Effector memory CD4-positive, alpha-beta T cell (primary cell): ENCODE data around the gene MTR.

Experiments used
- DNase-seq, 3 donors: peaks; one replicate each; pipeline ENCODE4 v3.0.0-alpha.2; 2020
- H3K27ac ChIP-seq: 2 replicates; pipeline ENCODE4 v1.7.0; 2013; ENCODE audit warnings: mild to moderate bottlenecking, low read length, moderate library complexity; ENCODE audit not compliant: insufficient read depth, poor library complexity, severe bottlenecking
- H3K27me3 ChIP-seq: replicated peaks from 2 replicates; pipeline ENCODE4 v1.7.0; 2013; ENCODE audit warnings: mild to moderate bottlenecking, low read length; ENCODE audit not compliant: insufficient read depth, control insufficient read depth, poor library complexity, severe bottlenecking
- H3K36me3 ChIP-seq: 2 replicates; pipeline ENCODE4 v1.7.0; 2013; ENCODE audit warnings: mild to moderate bottlenecking, low read length, moderate library complexity; ENCODE audit not compliant: control insufficient read depth, insufficient read depth
- H3K4me1 ChIP-seq: 2 replicates; pipeline ENCODE4 v1.7.0; 2013; ENCODE audit warnings: low read length, mild to moderate bottlenecking; ENCODE audit not compliant: control insufficient read depth, insufficient read depth, poor library complexity, severe bottlenecking
- H3K4me3 ChIP-seq: 2 replicates; pipeline ENCODE4 v1.7.0; 2013; ENCODE audit warnings: low read length, low read depth, mild to moderate bottlenecking; ENCODE audit not compliant: insufficient read depth, poor library complexity, severe bottlenecking
- H3K9me3 ChIP-seq: 2 replicates; pipeline ENCODE4 v1.7.0; 2013; ENCODE audit warnings: mild to moderate bottlenecking, low read length, moderate library complexity; ENCODE audit not compliant: control insufficient read depth
- total RNA-seq, 3 donors: gene quantifications; one replicate each; lab custom pipeline; 2026; lab: John Stamatoyannopoulos, UW

The MTR gene
- total RNA-seq = 119 to 158 (median 141) reads per million in 3 donors

DNA sequence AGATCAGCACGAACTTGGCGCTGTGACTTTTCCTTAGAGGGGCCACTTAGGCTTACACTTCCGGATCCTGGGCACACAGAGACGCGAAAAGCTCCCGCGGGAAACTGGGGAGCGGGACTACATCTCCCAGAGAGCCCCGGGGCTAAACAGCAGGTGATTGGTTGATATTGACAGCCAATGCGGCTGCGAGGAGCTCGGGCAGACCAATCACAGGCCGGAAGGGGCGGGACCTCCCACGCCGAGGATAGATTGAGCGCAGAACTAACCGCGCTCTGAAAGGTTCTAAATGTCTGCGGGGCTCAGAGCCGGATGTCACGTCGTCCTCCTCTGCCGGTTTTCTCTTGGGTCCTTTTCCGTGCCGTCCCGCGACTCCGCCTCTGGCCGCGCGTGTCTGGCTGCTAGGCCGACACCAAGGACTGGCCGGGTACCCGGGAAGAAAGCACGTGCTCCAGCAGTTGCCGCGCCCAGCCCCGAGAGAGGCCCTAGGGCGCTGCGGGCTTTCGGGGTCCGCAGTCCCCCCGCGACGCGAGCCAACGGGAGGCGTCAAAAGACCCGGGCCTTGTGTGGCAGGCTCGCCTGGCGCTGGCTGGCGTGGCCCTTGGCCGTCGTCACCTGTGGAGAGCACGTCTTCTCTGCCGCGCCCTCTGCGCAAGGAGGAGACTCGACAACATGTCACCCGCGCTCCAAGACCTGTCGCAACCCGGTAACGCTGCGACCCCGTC lies at the start of gene MTR:
Gene MTR, plus strand, starts transcription at position 258 of the 722 bp plus-strand sequence. Its CDS starts 412 bp downstream, at position 670.
- peaks cover 6% of the 10 kb centered on the region for H3K4me1 ChIP-seq
- DNase-seq = peak; percentile 88 to 94 (median 92)
- peak within 1 kb of the TSS; percentile 94 for H3K27ac ChIP-seq
- H3K27me3 ChIP-seq = no peaks in the 10 kb centered on the region
- peak within 1 kb of the TSS; percentile 72 for H3K4me3 ChIP-seq
- H3K36me3 ChIP-seq = peaks cover 4% of the 10 kb centered on the region
- H3K9me3 ChIP-seq = no peaks in the 10 kb centered on the region

DNA sequence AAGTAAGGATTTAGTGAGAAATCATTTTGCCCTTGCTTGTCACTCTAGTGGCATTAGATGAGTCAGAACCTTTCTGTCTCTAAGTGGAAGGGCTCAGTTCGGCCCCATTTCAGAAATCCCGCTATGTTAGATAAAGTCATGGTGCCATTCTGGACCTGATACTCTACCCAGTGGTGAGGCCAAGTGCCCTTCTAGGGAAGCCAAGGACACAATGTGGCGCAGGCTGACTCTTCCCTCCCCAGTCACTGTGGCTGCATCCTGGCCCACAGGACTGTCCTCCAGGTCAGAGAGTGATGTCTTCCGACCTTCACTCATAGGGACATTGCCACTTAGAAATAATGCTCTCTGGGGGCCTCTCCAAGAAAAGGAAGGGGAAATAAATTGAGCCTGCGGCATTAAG lies 48.3 kb upstream of the MTR start:
- H3K36me3 ChIP-seq = no peaks in the 10 kb centered on the region
- no peak for DNase-seq
- no peaks in the 10 kb centered on the region for H3K9me3 ChIP-seq
- H3K27me3 ChIP-seq = no peaks in the 10 kb centered on the region
- no peak overlapping the region for H3K4me3 ChIP-seq
- no peak overlapping the region for H3K27ac ChIP-seq
- no peaks in the 10 kb centered on the region for H3K4me1 ChIP-seq

DNA sequence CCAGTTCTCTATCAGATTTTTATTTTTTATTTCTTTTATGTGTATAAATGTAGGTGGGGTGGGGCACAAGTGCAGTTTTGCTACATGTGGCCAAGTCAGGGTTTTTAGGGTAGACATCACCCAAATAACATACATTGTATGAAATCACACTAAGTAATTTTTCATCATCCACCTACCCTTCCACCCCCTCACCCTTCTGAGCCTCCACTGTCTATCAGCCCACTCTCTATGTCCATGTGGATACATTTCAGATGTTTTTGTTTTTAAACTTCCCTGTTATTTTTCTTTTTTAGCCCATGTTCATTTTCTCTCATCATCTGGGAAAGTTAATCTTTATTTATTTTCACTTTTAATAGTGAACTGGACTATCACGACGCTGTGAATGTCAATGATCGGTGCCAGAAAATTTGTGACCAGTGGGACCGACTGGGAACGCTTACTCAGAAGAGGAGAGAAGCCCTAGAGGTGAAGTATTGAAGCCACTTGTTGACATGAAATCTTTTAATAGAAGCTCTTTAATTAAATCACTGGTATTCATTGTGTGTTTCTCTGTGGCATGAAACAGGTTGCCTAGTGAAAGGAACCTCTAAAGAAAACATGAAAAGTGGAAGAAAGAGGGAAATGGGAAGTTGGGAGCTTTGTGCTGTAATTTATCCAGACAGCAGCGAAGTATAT lies 47.6 kb upstream of the MTR start:
- Histone ChIP-seq H3K36me3 (no peaks in the 10 kb centered on the region), H3K4me1 (no peaks in the 10 kb centered on the region), H3K27me3 (no peaks in the 10 kb centered on the region), H3K27ac (no peak overlapping the region), H3K9me3 (no peaks in the 10 kb centered on the region), H3K4me3 (no peak overlapping the region)
- DNase-seq = no peak

DNA sequence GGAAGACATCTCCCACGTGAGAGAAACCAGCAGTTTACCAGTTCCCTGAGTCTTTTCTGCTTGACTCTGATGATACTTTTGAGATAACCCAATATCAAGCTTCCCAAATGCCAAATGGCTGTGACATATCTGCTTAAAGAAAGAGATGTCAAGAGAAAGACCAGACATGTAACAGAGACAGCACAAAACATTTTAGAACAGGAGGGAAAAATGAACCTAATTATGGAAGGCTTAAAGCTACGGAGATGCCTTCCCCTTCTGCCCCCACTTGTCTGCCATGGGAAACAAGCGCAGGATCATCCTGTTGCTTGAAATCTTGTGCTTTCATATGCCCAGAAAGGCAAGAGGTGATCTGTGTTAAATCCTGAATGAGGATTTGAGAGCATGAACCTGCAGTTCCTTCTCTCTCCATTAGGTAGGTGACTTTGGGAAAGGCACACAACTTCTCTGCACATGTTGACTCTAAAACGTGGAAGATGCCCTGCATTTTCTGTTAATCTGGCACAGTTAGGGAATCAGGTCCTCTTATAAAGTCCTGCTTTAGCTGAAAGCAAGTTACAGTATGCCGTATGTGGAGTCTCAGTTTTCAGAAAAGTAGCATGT lies 46.7 kb upstream of the MTR start:
- no peak overlapping the region for H3K27ac ChIP-seq
- no peak for DNase-seq
- no peaks in the 10 kb centered on the region for H3K9me3 ChIP-seq
- no peak overlapping the region for H3K4me3 ChIP-seq
- H3K27me3 ChIP-seq = no peaks in the 10 kb centered on the region
- no peaks in the 10 kb centered on the region for H3K36me3 ChIP-seq
- no peaks in the 10 kb centered on the region for H3K4me1 ChIP-seq

DNA sequence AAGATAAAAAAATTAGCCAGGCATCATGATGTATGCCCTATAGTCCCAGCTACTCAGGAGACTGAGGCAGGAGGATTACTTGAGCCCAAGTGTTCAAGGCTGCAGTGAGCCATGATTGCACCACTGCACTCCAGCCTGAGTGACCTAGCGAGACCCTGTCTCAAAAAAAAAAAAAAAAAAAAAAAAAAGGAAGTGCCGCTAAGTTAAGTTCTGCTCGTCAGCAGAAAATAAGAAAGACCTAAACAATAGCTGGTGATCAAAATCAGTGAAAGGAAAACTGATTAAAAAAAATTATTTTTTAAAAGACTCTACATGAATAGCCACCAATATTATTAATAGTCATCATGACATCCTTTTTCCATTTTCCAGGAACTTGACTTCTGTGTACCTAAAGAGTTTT lies 44.2 kb upstream of the MTR start:
- Histone ChIP-seq H3K9me3 (no peaks in the 10 kb centered on the region), H3K27ac (no peak overlapping the region), H3K27me3 (no peaks in the 10 kb centered on the region), H3K36me3 (no peaks in the 10 kb centered on the region), H3K4me3 (no peak overlapping the region), H3K4me1 (no peaks in the 10 kb centered on the region)
- DNase-seq = no peak

DNA sequence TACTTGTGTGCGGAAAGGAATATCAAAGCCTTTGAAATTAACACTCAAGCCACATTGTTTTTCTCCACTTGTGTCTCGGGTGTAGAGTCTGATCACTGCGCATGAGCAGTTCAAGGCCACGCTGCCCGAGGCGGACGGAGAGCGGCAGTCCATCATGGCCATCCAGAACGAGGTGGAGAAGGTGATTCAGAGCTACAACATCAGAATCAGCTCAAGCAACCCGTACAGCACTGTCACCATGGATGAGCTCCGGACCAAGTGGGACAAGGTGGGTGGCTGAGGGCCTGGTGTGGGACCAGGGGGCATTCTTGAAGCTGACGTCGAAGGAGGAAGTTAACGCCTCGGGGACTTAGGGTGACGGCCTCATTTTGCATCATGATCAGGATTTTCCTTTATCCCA lies 43.7 kb upstream of the MTR start:
- Histone ChIP-seq H3K36me3 (no peaks in the 10 kb centered on the region), H3K4me1 (no peaks in the 10 kb centered on the region), H3K27me3 (no peaks in the 10 kb centered on the region), H3K4me3 (no peak overlapping the region), H3K9me3 (no peaks in the 10 kb centered on the region), H3K27ac (no peak overlapping the region)
- no peak for DNase-seq

DNA sequence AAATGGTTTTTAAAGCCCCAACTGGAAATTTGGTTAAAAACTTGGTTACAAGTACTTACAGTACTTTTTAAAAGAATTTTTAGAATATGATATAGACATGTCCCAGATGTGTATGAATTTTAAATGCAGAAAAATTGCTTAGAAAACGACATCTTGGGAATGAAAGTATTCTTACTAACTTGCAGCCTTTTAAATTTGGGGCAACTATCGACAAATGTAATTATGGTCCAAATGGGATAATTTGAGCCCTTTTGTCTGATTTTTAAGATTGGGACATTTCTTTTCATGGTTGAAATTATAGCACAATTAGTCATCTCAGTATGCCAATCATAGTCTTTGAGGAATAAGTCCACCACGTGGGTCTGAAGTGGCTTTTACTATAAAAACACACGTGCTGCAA lies 43.2 kb upstream of the MTR start:
- DNase-seq = no peak
- Histone ChIP-seq H3K4me1 (no peaks in the 10 kb centered on the region), H3K36me3 (no peaks in the 10 kb centered on the region), H3K9me3 (no peaks in the 10 kb centered on the region), H3K27me3 (no peaks in the 10 kb centered on the region), H3K27ac (no peak overlapping the region), H3K4me3 (no peak overlapping the region)

DNA sequence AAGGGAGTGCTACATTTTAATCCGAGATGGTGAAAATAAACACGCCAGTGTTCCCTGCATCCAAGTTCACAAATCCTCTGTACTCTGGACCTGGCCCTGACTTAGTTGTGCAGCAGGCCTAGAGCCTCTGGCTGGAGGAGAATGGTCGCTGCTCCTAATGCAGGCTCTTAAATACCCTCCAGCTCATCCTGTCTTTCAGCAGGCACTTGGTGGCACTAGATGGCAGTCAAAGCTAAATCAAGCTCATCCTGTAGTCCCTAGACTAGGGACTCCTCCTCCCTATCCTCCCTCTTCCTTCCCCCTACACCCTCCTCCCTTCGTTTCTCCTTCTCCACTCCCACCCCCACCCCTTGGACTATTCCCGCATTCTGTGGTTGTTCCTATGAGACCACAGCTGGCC lies 41.6 kb upstream of the MTR start:
- H3K36me3 ChIP-seq = no peaks in the 10 kb centered on the region
- H3K4me3 ChIP-seq = no peak overlapping the region
- H3K4me1 ChIP-seq = no peaks in the 10 kb centered on the region
- H3K9me3 ChIP-seq = no peaks in the 10 kb centered on the region
- DNase-seq = no peak
- no peaks in the 10 kb centered on the region for H3K27me3 ChIP-seq
- no peak overlapping the region for H3K27ac ChIP-seq

DNA sequence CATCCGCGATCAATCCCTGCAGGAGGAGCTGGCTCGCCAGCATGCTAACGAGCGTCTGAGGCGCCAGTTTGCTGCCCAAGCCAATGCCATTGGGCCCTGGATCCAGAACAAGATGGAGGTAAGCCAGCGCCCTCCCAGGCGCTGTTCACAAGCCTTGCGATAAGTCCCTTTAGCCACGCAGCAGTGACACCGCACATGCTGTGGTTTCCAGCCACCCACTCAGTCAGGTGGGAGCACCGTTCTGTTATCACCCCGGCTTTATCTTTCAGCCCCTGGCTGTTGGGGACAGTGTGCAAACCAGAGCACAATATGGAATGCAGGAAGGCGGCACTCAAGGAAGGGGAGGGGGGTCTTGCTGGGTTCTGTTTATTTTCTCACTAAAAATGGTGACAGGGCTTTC lies 41.1 kb upstream of the MTR start:
- H3K4me1 ChIP-seq = no peaks in the 10 kb centered on the region
- DNase-seq = no peak
- no peaks in the 10 kb centered on the region for H3K9me3 ChIP-seq
- no peaks in the 10 kb centered on the region for H3K36me3 ChIP-seq
- H3K27ac ChIP-seq = no peak overlapping the region
- no peak overlapping the region for H3K4me3 ChIP-seq
- H3K27me3 ChIP-seq = no peaks in the 10 kb centered on the region

DNA sequence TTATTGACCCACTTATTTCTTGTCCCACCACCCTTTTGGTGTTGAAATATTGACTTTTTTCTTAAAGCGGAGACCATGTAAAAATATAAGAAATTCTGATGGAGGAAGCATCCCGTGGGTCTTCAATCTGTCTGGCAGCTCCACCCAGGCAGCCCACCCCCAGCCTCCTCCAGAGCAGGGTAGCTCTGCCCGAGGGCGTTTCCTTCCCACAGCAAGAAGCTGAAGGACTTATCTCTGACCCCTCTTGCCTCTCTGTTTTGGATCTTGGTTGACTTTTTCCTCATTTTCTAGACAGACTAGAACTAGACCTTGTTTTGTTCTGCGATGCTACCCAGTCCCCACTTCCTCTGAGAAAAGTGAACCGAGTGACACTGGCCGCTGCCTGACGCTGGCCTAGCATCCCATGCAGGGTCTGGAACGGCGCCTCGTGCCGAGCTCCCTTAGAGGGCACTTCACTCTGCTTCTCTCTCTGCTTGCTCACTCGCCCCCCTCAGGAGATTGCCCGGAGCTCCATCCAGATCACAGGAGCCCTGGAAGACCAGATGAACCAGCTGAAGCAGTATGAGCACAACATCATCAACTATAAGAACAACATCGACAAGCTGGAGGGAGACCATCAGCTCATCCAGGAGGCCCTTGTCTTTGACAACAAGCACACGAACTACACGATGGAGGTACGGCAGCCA lies 40.4 kb upstream of the MTR start:
- Histone ChIP-seq H3K4me3 (no peak overlapping the region), H3K9me3 (no peaks in the 10 kb centered on the region), H3K27ac (no peak overlapping the region), H3K36me3 (no peaks in the 10 kb centered on the region), H3K27me3 (no peaks in the 10 kb centered on the region), H3K4me1 (no peaks in the 10 kb centered on the region)
- no peak for DNase-seq
